HG03095 (cell line): ENCODE data around the gene HHEX.
"Not testable (repeated sequence)": the region's sequence is repeated elsewhere in the genome, so short reads cannot be mapped to it uniquely, and the experiment has no call there.

Source experiments
- ATAC-seq: cut with Tn5 transposase; IDR thresholded peaks from one replicate; pipeline ENCODE4 v1.9.1; 2021; ENCODE audit warnings: moderate library complexity; ENCODE audit not compliant: unreplicated experiment

The HHEX gene

DNA sequence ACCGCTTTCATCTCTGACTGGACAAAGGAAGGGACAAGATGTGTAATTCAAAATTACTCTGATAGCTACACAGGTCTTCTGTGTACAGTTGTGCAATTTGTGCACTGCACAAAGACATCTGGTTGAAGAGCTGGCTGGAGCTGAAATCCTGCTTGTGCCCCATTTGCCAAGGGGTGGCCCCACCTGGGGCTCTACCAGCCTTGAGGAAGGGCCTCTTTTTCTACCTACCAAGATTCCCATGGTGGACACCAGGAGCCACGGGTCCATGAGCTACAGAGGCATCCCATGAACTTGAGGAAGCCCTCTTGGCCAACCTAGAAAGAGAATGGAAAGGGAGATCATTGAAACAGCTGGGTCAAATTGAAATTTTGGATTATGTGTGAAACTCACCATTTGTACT is 43.2 kb downstream of the HHEX start:
- ATAC-seq: no peak

DNA sequence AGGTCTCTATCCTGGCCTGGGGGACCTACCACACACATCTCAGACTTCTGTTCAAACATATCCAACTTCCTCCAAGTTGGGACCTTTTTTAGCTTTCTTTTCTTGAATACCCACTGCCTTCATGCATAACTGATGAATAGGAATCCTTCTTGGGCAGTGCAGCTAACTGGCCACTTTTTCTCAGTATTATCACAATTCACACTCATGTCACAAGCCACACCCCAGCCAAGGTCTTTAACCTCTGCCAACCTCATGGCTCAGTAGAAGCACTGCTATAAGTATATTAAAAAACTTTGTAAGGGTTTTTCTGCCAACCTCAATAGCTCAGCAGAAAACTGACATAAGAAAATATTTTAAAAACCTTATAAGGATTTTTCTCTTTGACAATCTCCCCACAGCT is 44.5 kb downstream of the HHEX start:
- no peak for ATAC-seq

DNA sequence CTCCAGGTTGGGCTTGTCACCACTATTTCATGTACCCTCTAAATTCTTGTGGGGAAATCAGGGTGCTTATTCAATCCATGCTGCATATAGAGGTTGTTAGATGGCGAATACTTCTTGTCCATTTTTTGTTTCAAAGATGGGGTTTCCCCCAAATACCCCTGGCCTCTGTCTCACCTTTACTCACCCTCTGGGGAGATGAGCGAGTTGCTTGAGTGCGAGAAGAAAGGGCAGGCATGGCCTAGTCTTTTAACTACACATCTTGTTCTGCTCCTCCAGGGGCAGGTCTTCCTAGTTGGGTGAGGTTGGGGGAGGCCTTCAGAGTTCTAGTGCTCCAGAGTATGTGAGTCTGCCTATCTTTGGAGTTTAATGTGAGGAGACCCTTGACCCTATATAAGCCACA is 46.2 kb downstream of the HHEX start:
- ATAC-seq: no peak

DNA sequence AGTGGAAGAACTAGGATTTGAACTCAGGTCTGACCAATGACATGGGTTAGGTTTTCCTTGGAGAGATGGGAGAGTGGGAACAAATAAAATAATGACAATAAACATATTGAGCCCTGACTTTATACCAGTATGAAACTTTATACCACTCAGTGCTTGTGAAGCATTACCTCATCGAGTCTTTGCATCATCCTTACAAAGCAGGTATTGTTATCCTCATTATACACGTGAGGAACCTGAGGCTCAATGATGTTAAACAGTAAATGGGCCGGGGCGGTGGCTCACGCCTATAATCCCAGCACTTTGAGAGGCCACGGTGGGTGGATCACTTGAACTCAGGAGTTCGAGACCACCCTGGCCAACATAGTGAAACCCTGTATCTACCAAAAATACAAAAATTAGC is 47.7 kb downstream of the HHEX start:
- no peak for ATAC-seq

DNA sequence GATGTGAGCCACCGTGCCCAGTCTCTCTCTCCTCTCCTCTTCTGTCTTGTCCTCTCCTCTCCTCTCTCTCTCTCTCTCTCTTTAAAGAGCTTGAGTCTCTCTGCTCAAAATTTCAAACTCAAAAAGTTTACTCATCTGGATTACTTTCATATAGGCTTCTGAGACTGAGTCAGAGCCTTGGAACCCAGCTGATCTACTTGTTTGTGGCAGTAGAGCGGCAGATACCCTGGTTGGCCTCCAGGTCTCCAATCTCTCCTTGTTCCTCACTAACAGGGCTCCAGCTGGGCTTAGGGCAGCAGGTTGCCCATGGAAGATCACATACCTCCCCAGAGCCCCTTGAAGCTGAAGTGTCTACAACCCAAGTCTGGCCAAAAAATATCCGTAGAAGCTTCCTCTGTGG is 51.0 kb downstream of the HHEX start:
- ATAC-seq: no peak

DNA sequence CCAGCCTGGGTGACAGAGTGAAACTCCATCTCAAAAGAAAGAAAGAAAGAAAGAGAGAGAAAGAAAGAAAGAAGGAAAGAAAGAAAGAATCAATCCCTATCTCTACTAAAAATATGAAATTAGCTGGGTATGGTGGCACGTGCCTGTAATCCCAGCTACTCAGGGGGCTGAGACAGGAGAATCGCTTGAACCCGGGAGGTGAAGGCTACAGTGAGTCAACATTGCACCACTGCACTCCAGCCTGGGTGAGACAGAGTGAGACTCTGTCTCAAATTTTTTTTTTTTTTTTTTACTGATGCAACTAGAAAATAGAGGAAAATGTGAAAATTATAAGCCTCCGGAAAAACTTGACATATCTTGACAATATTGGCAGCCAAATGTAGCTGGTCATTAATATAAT is 52.0 kb downstream of the HHEX start:
- ATAC-seq: not testable (repeated sequence)

DNA sequence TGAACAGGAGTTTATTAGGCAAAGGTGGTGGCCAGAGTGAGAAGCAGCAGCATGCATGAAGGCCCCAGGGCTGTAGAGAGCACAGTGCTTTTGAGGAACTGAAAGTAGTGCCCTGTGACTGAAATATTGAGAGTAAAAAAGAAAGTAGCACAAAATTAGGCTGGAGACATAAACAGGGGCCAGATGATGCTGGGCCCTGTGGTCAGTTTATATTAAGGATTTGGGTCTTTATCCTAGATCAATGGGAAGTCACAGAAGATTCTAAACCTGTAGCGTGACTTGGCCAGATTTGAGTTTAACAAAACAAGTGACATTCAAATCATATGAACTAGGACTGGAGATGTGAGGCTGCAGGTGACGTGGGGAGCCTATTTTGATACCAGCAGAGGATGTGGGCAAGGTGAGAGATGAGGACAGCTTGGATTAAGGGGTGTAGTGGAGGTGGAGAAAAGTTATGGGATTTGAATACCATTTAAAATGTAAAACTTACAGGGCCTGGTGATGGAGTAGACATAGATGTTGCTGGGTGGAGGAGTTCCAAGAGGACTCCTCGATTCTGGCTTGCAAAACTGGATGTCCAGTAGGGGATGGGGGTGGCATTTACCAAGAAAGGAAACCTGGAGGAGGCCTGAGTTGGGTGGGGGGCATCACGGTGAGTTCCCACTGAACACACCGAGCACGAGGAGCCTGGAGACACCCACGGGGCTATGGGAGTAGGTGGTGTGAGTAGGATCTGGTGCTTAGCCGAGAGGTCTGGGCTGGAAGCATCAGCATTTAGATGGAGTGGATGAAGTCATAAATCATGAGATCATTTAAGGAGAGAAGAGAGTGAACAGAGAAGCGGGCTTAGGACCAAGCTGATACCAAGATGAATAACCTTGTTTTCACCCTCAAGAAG is 52.8 kb downstream of the HHEX start:
- peak; percentile 96 for ATAC-seq
